ENCODE results near the gene DGKB. TPM values are rescaled to one million over a fixed set of nuclear protein-coding genes. Genes with fewer than 3 reads are reported as not detected.
A peak's percentile ranks its signal among the peaks of the same experiment; 100 is the strongest.

The DGKB gene
- total RNA-seq, 1 experiment from 2014 or later, result not detected

DNA sequence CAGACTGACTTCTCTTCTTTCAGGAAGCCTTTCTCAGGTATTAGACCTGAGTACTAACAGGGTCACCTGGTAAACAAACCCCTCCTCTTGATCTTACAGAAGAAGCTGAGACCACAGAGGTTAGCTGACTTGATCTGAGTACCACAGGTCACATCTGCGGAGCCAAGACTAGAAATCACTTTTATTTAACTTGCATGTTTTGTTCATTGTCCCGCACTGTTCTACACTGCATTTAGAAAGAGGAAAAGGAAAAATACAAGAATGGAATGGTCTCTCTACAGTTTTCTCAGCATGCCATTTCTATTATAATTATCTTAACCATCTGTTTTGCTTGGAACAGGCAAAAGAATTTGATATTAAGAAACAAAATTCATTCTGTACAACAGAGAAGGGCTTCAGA, 667.5 kb downstream of the DGKB start:
- DNase-seq (ENCODE audit: low spot score), result no peak
- no peak overlapping the region for H3K4me3 ChIP-seq (ENCODE audit: low read depth, low read length, poor library complexity, severe bottlenecking)
- no peaks in the 10 kb centered on the region for H3K27me3 ChIP-seq (replicated peaks; ENCODE audit: insufficient read depth, low read depth, low read length, poor library complexity)
- no peaks in the 10 kb centered on the region for H3K4me1 ChIP-seq (ENCODE audit: insufficient read depth, low read length, poor library complexity, severe bottlenecking)
- ChIA-PET CTCF (no interaction called here), POLR2A (ENCODE audit: low non-redundant PET) (no interaction called here)
- H3K36me3 ChIP-seq (ENCODE audit: insufficient read depth, low read length, poor library complexity, severe bottlenecking), result no peaks in the 10 kb centered on the region
- TF ChIP-seq EZH2 (IDR thresholded peaks at IDR 0.05; ENCODE audit: borderline replicate concordance, low read depth, low read length, poor library complexity, severe bottlenecking) (no peak), CTCF (conservative IDR thresholded peaks at IDR 0.05; ENCODE audit: low read depth, low read length) (no peak)
- BruUV-seq (replicated peaks), result no TSS peak
- no peak overlapping the region for H3K27ac ChIP-seq (ENCODE audit: low read depth, low read length, poor library complexity, severe bottlenecking)
- no peaks in the 10 kb centered on the region for H3K9me3 ChIP-seq (ENCODE audit: low read depth, low read length, poor library complexity, severe bottlenecking)
- intact Hi-C loops (cut with micrococcal nuclease; ENCODE audit: unreplicated experiment), result no loop called here

DNA sequence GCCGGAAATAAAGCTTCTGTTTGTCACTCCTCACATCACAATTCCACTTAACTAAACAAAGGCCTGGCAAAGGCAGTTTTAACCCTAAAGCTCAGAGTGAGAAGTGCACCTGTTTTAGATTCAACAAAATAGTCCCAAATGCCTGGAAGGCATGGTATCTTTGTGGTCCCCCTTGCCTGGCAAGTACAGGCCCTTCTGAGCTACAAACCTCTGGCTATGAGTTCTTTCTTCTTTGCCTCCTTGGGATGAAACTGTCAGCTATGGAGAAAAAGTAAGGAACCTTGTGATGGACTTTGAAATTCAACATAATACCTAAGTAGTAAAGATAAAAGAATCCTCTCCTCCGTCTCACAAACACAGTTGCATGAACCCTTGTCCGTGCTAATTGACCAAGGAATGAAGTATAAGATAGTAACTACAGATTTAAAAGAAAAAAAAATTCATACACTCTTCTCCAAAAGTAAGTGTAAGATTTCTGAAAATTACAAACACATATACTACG, 668.6 kb downstream of the DGKB start:
- peak; percentile 14 for DNase-seq (ENCODE audit: low spot score)
- Histone ChIP-seq H3K4me1 (ENCODE audit: insufficient read depth, low read length, poor library complexity, severe bottlenecking) (no peaks in the 10 kb centered on the region), H3K27me3 (replicated peaks; ENCODE audit: insufficient read depth, low read depth, low read length, poor library complexity) (no peaks in the 10 kb centered on the region), H3K36me3 (ENCODE audit: insufficient read depth, low read length, poor library complexity, severe bottlenecking) (no peaks in the 10 kb centered on the region), H3K27ac (ENCODE audit: low read depth, low read length, poor library complexity, severe bottlenecking) (no peak overlapping the region), H3K9me3 (ENCODE audit: low read depth, low read length, poor library complexity, severe bottlenecking) (no peaks in the 10 kb centered on the region), H3K4me3 (ENCODE audit: low read depth, low read length, poor library complexity, severe bottlenecking) (no peak overlapping the region)
- no TSS peak for BruUV-seq (replicated peaks)
- ChIA-PET POLR2A (ENCODE audit: low non-redundant PET) (no interaction called here), CTCF (no interaction called here)
- intact Hi-C loops (cut with micrococcal nuclease; ENCODE audit: unreplicated experiment), result no loop called here
- TF ChIP-seq CTCF (conservative IDR thresholded peaks at IDR 0.05; ENCODE audit: low read depth, low read length) (no peak), EZH2 (IDR thresholded peaks at IDR 0.05; ENCODE audit: borderline replicate concordance, low read depth, low read length, poor library complexity, severe bottlenecking) (no peak)

DNA sequence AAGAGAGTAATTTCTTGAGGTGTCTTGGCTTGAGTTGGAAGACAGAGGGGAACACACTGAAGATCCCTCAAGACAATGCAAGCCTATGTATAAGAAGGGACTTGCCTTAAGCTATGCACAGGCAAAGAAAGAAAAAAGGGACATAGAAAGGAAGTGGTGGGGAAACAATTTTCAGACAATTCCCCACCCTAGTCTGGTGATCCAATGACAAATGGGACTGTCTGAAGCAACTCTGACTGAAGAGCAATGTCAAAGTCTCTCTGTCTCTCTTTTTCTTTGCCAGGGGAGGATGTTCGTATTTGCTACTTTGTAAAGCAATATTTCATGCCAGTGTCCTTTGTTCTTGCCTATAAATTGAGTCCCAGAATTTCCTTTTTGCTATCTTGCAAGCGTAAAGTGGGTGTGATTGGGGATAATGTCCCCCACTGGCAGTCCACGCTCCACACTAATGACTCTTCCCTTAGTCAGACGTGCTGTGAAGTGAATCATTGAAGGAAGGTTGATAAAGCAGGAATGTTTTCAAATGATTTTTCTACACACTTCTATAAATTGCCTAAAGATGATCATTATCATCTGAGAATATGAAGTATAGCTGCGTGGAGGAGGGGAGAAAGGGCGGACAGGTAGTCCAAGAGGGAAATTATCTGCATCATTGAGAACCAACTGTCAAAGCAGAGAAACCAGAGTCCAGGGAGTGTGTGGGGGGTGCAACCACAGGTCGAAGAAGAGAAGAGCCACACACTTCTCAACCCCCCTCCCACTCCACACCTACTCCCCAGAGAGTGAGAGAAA, 669.3 kb downstream of the DGKB start:
- H3K36me3 ChIP-seq (ENCODE audit: insufficient read depth, low read length, poor library complexity, severe bottlenecking), result no peaks in the 10 kb centered on the region
- intact Hi-C loops (cut with micrococcal nuclease; ENCODE audit: unreplicated experiment), result no loop called here
- DNase-seq (ENCODE audit: low spot score), result peak; percentile 13
- no TSS peak for BruUV-seq (replicated peaks)
- H3K27me3 ChIP-seq (replicated peaks; ENCODE audit: insufficient read depth, low read depth, low read length, poor library complexity), result no peaks in the 10 kb centered on the region
- no peak overlapping the region for H3K27ac ChIP-seq (ENCODE audit: low read depth, low read length, poor library complexity, severe bottlenecking)
- POLR2A ChIA-PET (ENCODE audit: low non-redundant PET), result no interaction called here
- H3K4me1 ChIP-seq (ENCODE audit: insufficient read depth, low read length, poor library complexity, severe bottlenecking), result no peaks in the 10 kb centered on the region
- no peak for TF ChIP-seq CTCF (conservative IDR thresholded peaks at IDR 0.05; ENCODE audit: low read depth, low read length)
- no peak for TF ChIP-seq EZH2 (IDR thresholded peaks at IDR 0.05; ENCODE audit: borderline replicate concordance, low read depth, low read length, poor library complexity, severe bottlenecking)
- no peak overlapping the region for H3K4me3 ChIP-seq (ENCODE audit: low read depth, low read length, poor library complexity, severe bottlenecking)
- CTCF ChIA-PET, result no interaction called here
- H3K9me3 ChIP-seq (ENCODE audit: low read depth, low read length, poor library complexity, severe bottlenecking), result no peaks in the 10 kb centered on the region
